Activated CD4-positive, alpha-beta T cell treated with anti-CD3 and anti-CD28 coated beads, Interleukin-2, amount 50 U/mL, for 4 hours (primary cell): ENCODE measurements around the gene SPNS3.

Source experiments
- DNase-seq, 2 experiments: peaks; one replicate each; pipeline ENCODE4 v3.0.0-alpha.2; 2020

The SPNS3 gene

GRCh38 chr17:4436381-4436780, 2.6 kb downstream of the SPNS3 start:
- DNase-seq, result no peak

GRCh38 chr17:4436846-4437245, 3.1 kb downstream of the SPNS3 start:
- no peak for DNase-seq

- no peak for DNase-seq
These were observed 4.6 kb downstream of the SPNS3 start for GRCh38 chr17:4438162-4438944.

GRCh38 chr17:4440021-4440420, 6.3 kb downstream of the SPNS3 start:
- no peak for DNase-seq

GRCh38 chr17:4440690-4441686, 7.2 kb downstream of the SPNS3 start:
- no peak for DNase-seq

- no peak for DNase-seq
These were observed 8.8 kb downstream of the SPNS3 start for GRCh38 chr17:4442582-4442981.

GRCh38 chr17:4443476-4443875, 9.7 kb downstream of the SPNS3 start:
- no peak for DNase-seq

GRCh38 chr17:4444782-4445473, 11.2 kb downstream of the SPNS3 start:
- no peak for DNase-seq

GRCh38 chr17:4445731-4446130, 12.0 kb downstream of the SPNS3 start:
- no peak for DNase-seq

- no peak for DNase-seq
These were observed 12.8 kb downstream of the SPNS3 start for GRCh38 chr17:4446326-4447071.

GRCh38 chr17:4448197-4448980, 14.6 kb downstream of the SPNS3 start:
- DNase-seq, result no peak

- DNase-seq, result no peak
These were observed 16.0 kb downstream of the SPNS3 start for GRCh38 chr17:4449736-4450135.

GRCh38 chr17:4450710-4451316, 17.1 kb downstream of the SPNS3 start:
- no peak for DNase-seq

- no peak for DNase-seq
These were observed 20.3 kb downstream of the SPNS3 start for GRCh38 chr17:4453812-4454591.

GRCh38 chr17:4460661-4461060, 26.9 kb downstream of the SPNS3 start:
- DNase-seq, result no peak

GRCh38 chr17:4463818-4464476, 30.2 kb downstream of the SPNS3 start:
- no peak for DNase-seq

- no peak for DNase-seq
These were observed 32.0 kb downstream of the SPNS3 start for GRCh38 chr17:4465786-4466185.

- DNase-seq, result no peak
These were observed 33.5 kb downstream of the SPNS3 start for GRCh38 chr17:4467287-4467686.

- DNase-seq, result no peak
These were observed 35.8 kb downstream of the SPNS3 start for GRCh38 chr17:4469552-4469951.

- no peak for DNase-seq
These were observed 38.5 kb downstream of the SPNS3 start for GRCh38 chr17:4472286-4472685.
